ENCODE data around the gene OXCT2.

GRCh38 chr1:39727221-39727931 lies 43.8 kb downstream of the OXCT2 start:
- TF ChIP-seq CTCF (IDR thresholded peaks at IDR 0.05; ENCODE audit: low read depth, low read length, missing input control) (no peak), HNF4G (IDR thresholded peaks at IDR 0.05) (no peak), REST (IDR thresholded peaks at IDR 0.05) (no peak), JUND (IDR thresholded peaks at IDR 0.05) (no peak), EGR1 (IDR thresholded peaks at IDR 0.05; ENCODE audit: low read depth in 2 of 2) (no peak), ATF3 (IDR thresholded peaks at IDR 0.05) (no peak)
